Measurements from ENCODE around the gene PSD4.

DNA sequence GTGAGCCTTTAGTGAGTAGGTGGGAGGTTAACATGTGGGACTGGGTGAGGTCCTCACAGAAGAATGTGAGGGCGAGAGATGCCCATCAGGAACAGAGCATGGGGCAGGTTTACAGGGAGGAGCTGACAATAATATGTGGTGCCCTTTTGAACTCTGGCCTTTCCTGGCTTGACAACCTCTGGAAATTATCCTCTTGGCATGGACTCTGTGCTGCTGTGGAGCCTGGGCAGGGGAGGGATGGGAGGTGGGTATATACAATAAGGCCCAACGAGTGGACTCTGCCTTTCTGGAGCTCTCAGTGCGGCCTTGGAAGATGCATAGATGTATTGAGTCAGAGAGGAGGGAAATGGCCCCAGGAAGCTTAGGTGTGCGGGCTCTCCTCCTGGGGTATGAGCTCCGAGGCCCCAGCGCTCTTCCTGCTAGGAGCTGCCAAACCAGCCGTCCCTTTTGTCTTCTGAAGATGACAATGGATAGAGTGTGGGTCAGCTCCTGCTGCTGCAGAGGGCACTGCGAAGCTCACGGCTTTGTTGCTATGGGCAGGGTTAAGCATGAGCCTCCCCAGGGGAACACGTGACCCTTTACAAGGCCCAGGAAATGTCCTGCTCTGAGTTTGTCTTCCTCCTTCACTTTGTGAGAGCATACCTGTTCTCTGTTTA lies 8.7 kb upstream of the PSD4 start:
- TF ChIP-seq TAF1 (IDR thresholded peaks at IDR 0.05; ENCODE audit: borderline replicate concordance, low read depth, low read length) (no peak), POLR2AphosphoS5 (IDR thresholded peaks at IDR 0.05; ENCODE audit: low read depth, low read length) (no peak)
